Thyroid gland (tissue), 4 donors: ENCODE results near the gene MAST4.

Experiments
- POLR2A ChIP-seq, 2 donors: fragments of 450-650 bp; IDR thresholded peaks; one replicate each; pipeline ENCODE4 v1.6.1; 2017; ENCODE audit warnings: antibody characterized with exemption in 2 of 2, mild to moderate bottlenecking in 2 of 2, moderate library complexity in 1 of 2
- TF ChIP-seq, protein P1 (sequence below), 6 experiments: fragments of 200-600 bp in 3 of 6; fragments of 450-650 bp in 3 of 6; sonication (generic) in 3 of 6; IDR thresholded peaks; one replicate each; pipeline ENCODE4 v1.5.1; 2016 to 2019; ENCODE audit warnings: antibody characterized with exemption in 6 of 6, mild to moderate bottlenecking in 2 of 6, inconsistent platforms in 1 of 6, moderate library complexity in 1 of 6

DNA sequence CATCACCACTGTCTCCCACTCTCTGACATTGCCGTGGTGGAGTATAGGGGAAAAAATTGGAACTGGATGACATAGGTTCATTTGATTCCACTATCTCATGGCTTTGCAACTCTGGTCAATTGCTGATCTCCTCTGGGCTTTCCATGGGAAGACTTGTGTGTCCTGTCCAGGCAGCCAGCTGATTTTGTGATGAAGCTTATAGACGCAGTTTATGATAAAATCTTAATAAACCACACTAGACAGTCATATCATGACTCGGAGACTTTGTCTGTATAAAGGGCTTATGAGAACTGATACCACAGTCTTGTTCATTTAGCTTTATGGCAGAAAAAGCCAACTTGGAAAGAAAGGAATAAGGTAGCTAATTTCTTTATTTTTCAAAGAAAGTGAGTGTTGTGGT, 296.5 kb downstream of the MAST4 start:
- TF ChIP-seq POLR2A (IDR thresholded peaks at IDR 0.05) = no peak
- TF ChIP-seq, protein P1, sequence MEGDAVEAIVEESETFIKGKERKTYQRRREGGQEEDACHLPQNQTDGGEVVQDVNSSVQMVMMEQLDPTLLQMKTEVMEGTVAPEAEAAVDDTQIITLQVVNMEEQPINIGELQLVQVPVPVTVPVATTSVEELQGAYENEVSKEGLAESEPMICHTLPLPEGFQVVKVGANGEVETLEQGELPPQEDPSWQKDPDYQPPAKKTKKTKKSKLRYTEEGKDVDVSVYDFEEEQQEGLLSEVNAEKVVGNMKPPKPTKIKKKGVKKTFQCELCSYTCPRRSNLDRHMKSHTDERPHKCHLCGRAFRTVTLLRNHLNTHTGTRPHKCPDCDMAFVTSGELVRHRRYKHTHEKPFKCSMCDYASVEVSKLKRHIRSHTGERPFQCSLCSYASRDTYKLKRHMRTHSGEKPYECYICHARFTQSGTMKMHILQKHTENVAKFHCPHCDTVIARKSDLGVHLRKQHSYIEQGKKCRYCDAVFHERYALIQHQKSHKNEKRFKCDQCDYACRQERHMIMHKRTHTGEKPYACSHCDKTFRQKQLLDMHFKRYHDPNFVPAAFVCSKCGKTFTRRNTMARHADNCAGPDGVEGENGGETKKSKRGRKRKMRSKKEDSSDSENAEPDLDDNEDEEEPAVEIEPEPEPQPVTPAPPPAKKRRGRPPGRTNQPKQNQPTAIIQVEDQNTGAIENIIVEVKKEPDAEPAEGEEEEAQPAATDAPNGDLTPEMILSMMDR (IDR thresholded peaks at IDR 0.05) = no peak
